Lower leg skin (tissue), 3 donors: ENCODE measurements around the gene C9orf85.

Source experiments
- POLR2A ChIP-seq, 2 donors: fragments of 450-650 bp; IDR thresholded peaks; one replicate each; pipeline ENCODE4 v1.6.1; 2016 to 2017; ENCODE audit warnings: antibody characterized with exemption in 2 of 2, mild to moderate bottlenecking in 1 of 2, moderate library complexity in 1 of 2
- TF ChIP-seq, protein P1 (sequence below), 3 donors: fragments of 450-650 bp; IDR thresholded peaks; one replicate each; pipeline ENCODE4 v1.5.1; 2016; ENCODE audit warnings: antibody characterized with exemption in 3 of 3, mild to moderate bottlenecking in 3 of 3, moderate library complexity in 2 of 3

DNA sequence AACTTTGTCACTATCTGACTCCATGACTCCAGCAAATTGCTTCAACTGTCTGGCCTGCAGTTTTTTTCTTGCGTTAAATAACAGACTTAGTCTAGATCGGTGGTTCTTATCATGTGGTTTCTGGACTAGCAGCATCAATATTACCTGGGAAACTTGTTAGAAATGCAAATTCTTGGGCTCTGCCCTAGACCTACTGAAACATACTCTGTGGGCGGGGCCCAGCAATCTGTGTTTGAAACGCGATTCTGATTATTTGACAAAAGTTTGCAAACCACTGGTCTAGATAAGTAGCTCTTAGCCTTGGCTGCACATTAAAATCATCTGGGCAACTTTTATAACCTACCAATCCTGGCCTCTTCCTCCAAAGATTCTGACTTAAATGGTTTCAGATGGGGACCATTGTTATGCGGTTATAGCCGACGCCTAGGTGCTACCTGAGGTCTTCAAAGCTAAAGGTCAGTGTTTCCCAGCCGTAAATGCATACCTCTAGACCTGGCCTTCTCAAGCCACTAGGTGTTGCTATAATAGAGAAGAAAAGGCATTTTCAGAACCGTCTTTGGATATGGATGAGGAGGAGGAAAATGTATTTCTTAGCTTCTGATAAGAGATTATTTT is 74.0 kb downstream of the C9orf85 start:
- TF ChIP-seq, protein P1, sequence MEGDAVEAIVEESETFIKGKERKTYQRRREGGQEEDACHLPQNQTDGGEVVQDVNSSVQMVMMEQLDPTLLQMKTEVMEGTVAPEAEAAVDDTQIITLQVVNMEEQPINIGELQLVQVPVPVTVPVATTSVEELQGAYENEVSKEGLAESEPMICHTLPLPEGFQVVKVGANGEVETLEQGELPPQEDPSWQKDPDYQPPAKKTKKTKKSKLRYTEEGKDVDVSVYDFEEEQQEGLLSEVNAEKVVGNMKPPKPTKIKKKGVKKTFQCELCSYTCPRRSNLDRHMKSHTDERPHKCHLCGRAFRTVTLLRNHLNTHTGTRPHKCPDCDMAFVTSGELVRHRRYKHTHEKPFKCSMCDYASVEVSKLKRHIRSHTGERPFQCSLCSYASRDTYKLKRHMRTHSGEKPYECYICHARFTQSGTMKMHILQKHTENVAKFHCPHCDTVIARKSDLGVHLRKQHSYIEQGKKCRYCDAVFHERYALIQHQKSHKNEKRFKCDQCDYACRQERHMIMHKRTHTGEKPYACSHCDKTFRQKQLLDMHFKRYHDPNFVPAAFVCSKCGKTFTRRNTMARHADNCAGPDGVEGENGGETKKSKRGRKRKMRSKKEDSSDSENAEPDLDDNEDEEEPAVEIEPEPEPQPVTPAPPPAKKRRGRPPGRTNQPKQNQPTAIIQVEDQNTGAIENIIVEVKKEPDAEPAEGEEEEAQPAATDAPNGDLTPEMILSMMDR (IDR thresholded peaks at IDR 0.05), result no peak
- no peak for TF ChIP-seq POLR2A (IDR thresholded peaks at IDR 0.05)
